ENCODE results near the gene GALM. TPM values are rescaled to one million over a fixed set of nuclear protein-coding genes. Genes with fewer than 3 reads are reported as not detected.
"Not testable (repeated sequence)": the region's sequence is repeated elsewhere in the genome, so short reads cannot be mapped to it uniquely, and the experiment has no call there.

Gene GALM
- total and polyA plus RNA-seq, 2 donors (not counting 3 experiments of a cell fraction or from before 2014, with no cell fraction given) = 4.8 to 6.1 TPM

DNA sequence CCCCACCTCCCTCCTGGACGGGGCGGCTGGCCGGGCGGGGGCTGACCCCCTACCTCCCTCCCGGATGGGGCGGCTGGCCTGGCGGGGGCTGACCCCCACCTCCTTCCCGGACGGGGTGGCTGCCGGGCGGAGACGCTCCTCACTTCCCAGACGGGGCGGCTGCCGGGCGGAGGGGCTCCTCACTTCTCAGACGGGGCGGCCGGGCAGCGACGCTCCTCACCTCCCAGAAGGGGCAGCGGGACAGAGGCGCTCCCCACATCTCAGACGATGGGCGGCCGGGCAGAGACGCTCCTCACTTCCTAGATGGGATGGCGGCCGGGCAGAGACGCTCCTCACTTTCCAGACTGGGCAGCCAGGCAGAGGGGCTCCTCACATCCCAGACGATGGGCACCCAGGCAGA is 90.0 kb downstream of the GALM start:
- H3K36me3 ChIP-seq (ENCODE audit: control insufficient read depth in 2 of 2, extremely low read depth in 1 of 2, insufficient read depth in 2 of 2, low read length in 2 of 2); intact Hi-C loops (cut with micrococcal nuclease); H3K4me3 ChIP-seq (replicated peaks in 1 of 3; ENCODE audit: insufficient read depth in 1 of 3, low read depth in 1 of 3, low read length in 3 of 3); H3K27ac ChIP-seq (ENCODE audit: insufficient read depth, low read depth, low read length); FAIRE-seq; CTCF ChIA-PET; H3K9ac ChIP-seq (replicated peaks; ENCODE audit: extremely low read depth, insufficient read depth, low read length); H3K4me1 ChIP-seq (ENCODE audit: control insufficient read depth, extremely low read depth, insufficient read depth, low read length); POLR2A ChIA-PET; H3K27me3 ChIP-seq (ENCODE audit: control insufficient read depth in 2 of 2, insufficient read depth in 2 of 2, low read length in 2 of 2); H3K4me2 ChIP-seq (ENCODE audit: insufficient read depth, low read length); H3K9me1 ChIP-seq (replicated peaks; ENCODE audit: control insufficient read depth, extremely low read depth, insufficient read depth, low read length); H3K9me3 ChIP-seq (replicated peaks; ENCODE audit: control insufficient read depth, insufficient read depth, low read length); BruUV-seq (replicated peaks); DNase-seq (ENCODE audit: low read depth, low spot score); dilution Hi-C loops (cut with MboI; ENCODE audit: extremely low pct_ligation_motif_present, low sequenced_read_pairs); H4K20me1 ChIP-seq (replicated peaks; ENCODE audit: control insufficient read depth, extremely low read depth, insufficient read depth, low read length); H2AFZ ChIP-seq (ENCODE audit: low read depth, low read length); H3K79me2 ChIP-seq (ENCODE audit: control insufficient read depth, insufficient read depth, low read length): not testable (repeated sequence)

DNA sequence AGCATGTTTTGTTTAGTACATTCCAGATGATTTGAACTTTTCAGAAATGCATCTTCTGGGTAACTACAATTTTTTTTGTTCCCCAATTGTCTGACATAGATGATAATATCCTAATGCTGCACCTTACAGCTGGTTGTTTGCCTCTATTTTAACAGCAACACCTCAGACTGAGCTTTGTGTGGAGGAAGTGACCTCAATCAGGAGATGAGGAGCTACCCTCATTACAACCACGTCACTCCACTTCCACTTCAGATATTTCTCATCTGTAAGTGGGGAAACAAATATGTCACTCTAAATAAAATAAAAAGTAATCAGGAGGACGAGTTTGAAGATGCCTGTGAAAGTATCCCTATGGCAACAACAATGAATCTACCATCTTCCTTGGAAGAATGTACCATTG is 97.3 kb downstream of the GALM start:
- no peaks in the 10 kb centered on the region for H3K9me1 ChIP-seq (replicated peaks; ENCODE audit: control insufficient read depth, extremely low read depth, insufficient read depth, low read length)
- no peak for TF ChIP-seq GATA2 (IDR thresholded peaks at IDR 0.05; ENCODE audit: insufficient read depth, insufficient read length, low read depth, low read length)
- ChIA-PET POLR2A (interaction anchor here (2.6 kb wide), 1 partner anchor 12 kb away, joined by 21 read pairs; the partner anchor contains the start of gene SRSF7), CTCF (interaction anchor here (1.1 kb wide), 1 partner anchor 97 kb away, joined by 3 read pairs; the partner anchor contains the start of gene GALM)
- FAIRE-seq (no peak), DNase-seq (ENCODE audit: low read depth, low spot score) (no peak)
- H3K36me3 ChIP-seq (ENCODE audit: control insufficient read depth in 2 of 2, extremely low read depth in 1 of 2, insufficient read depth in 2 of 2, low read length in 2 of 2) = no peaks in the 10 kb centered on the region
- no peak overlapping the region for H3K4me3 ChIP-seq (replicated peaks in 1 of 3; ENCODE audit: insufficient read depth in 1 of 3, low read depth in 1 of 3, low read length in 3 of 3)
- no peak overlapping the region for H3K27ac ChIP-seq (ENCODE audit: insufficient read depth, low read depth, low read length)
- dilution Hi-C loops (cut with MboI; ENCODE audit: extremely low pct_ligation_motif_present, low sequenced_read_pairs) = no loop called here
- no peaks in the 10 kb centered on the region for H3K4me1 ChIP-seq (ENCODE audit: control insufficient read depth, extremely low read depth, insufficient read depth, low read length)
- H3K27me3 ChIP-seq (ENCODE audit: control insufficient read depth in 2 of 2, insufficient read depth in 2 of 2, low read length in 2 of 2) = no peaks in the 10 kb centered on the region
- H2AFZ ChIP-seq (ENCODE audit: low read depth, low read length) = no peak overlapping the region
- BruUV-seq (replicated peaks) = no TSS peak
- no peak overlapping the region for H3K9ac ChIP-seq (replicated peaks; ENCODE audit: extremely low read depth, insufficient read depth, low read length)
- H4K20me1 ChIP-seq (replicated peaks; ENCODE audit: control insufficient read depth, extremely low read depth, insufficient read depth, low read length) = no peaks in the 10 kb centered on the region
- intact Hi-C loops (cut with micrococcal nuclease) = no loop called here
- H3K4me2 ChIP-seq (ENCODE audit: insufficient read depth, low read length) = no peak overlapping the region
- H3K79me2 ChIP-seq (ENCODE audit: control insufficient read depth, insufficient read depth, low read length) = no peaks in the 10 kb centered on the region
- no peaks in the 10 kb centered on the region for H3K9me3 ChIP-seq (replicated peaks; ENCODE audit: control insufficient read depth, insufficient read depth, low read length)

All from endothelial cell of umbilical vein (primary cell).